HG02938 (cell line): ENCODE data around the gene ADAMTS18.

ENCODE experiments used
- ATAC-seq: cut with Tn5 transposase; IDR thresholded peaks from one replicate; pipeline ENCODE4 v1.9.1; 2021; ENCODE audit warnings: mild to moderate bottlenecking, moderate library complexity; ENCODE audit not compliant: unreplicated experiment

ADAMTS18 gene

DNA sequence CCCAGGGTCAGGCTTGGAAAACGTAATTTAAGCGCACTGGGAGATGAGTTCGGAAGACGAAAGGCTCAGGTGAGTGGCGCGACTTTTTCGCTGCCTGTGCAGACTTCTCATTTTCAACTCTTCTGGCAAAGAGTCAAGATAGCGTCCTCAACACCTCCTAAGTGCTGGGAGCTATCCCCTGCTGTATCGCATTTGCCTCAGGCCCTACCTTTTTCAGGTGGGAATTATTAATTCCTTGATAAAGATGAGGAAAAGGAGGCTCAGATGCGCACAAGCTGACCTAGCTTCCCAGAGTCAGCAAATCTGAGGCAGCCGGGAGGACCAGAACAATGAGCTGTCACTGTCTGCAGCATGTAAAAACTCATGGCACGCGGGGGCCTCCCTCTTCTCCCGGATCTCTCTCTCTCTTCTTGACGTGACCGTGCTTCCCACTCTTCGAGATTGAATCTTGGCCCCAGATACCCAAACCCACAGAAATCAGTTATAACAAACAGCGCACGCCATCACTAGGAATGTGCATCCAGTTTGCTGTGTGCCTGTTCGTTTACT lies 512 bp upstream of the ADAMTS18 start:
- no peak for ATAC-seq

DNA sequence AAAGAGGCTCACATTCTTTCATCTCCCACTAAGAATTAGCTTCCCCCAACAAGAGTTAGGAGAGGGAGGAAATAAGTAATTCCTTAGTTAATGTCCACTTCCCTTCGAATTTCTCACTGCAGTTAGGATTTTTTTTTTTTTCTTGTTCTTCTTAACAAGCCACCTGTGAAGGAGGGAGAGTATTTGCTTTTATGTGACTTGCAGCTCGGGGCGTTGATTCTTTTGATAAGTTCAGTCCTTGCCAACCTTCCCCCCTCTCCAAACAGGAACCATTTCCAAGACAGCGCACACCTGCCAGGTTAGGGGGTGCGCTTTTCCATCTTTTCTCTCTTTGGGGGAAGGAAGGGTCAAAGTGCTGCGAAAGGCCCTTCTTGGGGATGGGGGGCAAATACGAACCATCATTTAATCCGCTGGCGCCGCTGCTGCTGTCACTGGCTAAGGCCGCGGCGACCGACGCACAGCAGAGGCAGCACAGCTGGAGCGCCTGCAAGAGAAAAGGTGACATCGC lies 758 bp downstream of the ADAMTS18 start:
- ATAC-seq = no peak

DNA sequence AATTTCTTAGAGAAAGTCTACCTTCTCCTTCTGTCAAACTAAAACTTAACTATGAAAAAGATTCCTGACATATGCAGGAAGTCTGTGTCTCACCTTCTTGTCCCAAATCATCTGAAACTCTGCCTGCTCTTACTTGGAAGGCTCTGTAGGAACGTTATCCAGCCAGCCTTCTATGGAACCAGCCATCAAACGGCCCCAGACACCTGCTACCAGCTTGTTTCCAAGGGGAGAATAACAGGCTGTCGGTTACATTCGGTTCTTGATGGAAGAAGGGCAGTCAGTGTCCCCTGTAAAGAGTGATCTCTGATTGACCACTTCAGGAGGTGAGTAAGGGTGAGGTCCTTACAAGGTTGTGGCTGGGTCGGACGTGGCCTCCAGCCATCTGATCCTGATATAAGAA lies 1.7 kb downstream of the ADAMTS18 start:
- no peak for ATAC-seq

DNA sequence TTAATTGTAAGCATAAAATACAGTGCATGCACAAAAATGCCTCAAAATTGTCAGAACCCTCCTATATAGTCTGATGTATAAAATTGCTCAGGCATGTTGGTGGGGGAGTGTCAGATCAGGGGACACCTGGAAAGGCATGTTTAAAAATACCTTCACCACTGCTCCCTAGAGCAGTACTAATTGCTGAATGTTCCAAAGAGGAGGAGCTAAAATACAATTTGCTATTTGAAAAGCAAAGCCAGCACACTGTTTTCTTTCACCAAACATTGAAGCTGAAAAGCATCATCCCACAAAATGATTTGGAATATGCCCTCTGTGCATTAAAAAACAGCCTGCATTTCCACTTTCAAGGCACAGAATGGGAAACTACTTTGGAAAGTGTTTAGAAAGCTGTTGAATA lies 2.6 kb downstream of the ADAMTS18 start:
- ATAC-seq = no peak

DNA sequence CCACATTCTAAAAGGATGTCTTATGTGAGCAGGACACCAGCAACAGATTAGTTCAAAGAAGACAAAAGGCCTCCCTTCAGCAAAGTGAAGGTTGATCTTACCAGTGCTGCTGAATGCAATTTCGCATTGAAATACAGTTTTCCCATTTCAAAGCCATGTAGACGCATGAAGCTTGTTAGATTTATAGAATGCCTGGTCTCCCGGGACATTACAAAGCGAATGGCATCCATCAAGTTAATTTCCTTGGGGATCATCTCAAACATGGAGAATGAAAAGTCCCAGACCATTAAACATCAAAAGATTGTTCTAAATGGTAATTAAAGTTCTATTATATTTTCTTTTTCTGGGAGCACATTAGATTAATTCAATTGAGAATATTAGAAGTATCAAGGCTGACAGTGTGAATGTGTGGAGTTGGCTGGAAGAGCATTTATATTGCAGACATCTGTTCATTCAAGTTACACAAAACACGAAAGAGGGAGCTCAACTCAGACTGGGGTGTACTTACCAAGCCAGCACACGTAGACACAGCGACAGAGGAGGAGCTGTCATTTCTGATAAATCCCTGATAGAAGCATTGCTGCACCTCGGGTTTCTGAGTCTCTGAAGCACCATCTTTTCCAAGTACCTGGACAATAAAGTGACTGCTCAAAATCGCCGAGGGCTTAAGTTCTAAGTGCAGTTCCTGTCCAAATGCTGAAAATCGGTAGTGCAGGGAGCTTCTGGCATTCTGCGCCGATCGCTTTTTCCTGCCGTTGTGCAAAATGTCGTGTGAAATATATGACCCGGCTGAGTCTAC lies 3.8 kb downstream of the ADAMTS18 start:
- no peak for ATAC-seq

DNA sequence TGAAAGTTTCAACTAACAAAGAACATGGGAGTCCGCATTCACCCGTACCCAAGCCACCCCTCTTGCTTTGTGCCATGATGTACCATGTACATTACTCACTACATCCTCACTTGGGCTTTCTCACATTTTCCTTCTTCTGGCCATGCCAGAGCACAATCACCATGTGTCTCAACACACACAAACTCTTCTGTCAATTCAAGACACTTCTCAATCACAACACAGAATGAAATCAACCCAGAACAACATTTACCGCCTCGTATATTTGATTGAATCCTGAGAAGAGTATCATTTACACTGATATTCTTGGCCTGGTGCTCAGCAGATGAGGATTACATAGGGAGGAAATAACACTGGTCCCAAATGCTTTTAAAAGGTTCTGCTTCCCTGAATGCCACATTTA lies 4.5 kb downstream of the ADAMTS18 start:
- ATAC-seq = no peak

DNA sequence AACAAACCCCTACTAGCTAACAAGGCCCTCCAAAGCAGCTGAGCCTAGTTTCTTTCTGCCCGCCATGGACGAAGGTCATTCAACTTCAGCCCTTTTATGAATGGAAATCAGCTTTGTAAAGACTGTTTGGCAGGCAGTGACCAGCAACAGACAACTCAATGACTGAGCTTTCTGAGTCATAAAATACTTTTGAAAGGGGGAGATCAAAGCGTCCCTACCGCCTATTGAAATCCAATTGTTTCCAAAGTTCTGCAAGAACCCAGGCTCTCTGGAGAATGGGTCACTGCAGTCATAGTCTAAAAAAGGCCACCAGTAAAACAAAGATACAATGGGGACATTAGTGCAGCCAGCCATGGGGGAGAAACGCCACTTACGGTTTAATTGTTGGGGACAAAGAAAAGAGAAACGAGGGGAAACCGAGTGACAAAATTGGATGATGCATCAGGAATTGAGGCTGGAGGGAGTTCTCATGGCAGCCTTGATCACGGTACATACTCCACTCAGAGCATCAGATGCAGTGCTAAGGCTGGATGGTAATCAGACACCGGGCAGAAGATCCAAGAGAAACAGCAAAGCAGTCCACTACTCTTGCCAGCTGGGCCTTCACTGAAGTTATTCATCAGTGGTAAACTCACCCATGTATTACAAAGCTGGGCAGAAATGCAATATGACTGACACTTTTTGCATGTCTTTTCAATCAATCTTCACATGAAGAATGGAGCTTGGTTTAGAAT lies 9.8 kb downstream of the ADAMTS18 start:
- ATAC-seq = no peak

DNA sequence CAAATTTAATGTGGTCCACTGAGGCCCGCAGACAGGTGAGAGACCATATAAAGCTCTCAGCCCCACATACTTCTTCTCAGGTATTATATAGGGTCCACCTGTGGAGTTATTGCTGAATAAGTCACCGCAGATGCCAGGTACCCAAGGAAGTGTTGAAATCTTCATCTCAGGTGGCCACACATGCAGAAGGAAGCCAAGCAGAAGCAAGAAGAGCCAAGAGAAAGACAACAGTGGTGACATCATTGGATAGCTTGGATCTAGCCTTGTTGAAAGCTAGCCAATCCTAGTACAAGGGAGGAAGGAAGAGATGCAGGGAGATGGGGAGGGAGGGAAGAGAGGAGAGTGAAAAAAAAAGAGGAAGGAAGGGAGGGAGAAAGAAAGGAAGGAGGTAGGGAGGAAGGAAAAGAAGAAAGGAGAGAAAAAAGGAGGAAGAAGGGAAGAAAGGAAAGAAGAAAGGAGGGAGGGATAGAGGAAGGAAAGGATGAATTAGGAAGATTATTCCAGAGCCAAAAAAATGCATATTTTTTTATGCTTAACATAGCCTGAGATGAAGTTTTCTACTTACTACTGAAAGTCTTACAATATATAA lies 12.5 kb downstream of the ADAMTS18 start:
- no peak for ATAC-seq

DNA sequence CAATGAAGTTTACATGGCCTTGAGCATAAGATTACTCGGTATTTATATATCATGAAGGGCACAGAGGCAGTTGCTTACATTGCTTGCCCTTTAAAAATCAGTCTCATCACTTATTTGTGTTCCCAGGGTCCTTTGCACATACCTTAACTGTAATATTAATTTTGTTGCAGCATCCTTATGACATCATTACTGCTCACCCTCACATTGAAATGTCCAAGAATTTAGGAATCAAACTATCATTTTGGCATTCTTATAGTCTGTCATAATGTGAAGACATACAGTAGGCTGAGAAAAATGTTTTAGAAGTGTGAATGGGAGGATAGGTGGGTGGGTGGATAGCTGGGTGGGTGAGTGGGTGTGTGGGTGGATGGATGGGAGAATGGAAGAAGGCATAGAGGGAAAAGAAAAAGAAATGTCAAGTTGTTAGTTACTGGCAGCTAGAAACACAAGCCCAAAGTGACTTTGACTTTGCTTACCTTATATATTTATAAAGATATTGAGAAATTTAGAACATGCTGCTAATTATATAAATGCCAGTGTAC lies 17.8 kb downstream of the ADAMTS18 start:
- ATAC-seq = no peak

DNA sequence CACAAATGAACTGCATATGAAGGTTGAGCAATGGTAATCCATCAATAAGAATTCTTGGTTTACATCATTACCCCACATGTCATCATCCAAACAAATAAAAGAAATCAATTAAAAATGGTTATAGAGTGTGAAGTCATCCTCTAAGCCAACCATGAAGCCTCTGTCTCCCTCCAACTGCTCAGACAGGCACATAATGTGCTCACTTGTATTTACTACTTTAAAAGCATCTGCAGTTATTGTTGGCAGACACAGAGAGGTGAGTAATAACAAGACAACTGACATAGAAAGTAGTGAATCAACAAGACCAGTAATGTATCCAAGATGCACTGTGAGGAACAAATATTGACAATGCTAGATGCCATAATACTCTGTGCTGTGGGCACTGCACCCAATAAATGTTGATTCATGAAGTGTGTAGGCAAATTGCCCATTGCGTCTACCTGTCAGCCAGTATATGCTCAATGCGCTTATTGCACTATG lies 20.0 kb downstream of the ADAMTS18 start:
- ATAC-seq = no peak

DNA sequence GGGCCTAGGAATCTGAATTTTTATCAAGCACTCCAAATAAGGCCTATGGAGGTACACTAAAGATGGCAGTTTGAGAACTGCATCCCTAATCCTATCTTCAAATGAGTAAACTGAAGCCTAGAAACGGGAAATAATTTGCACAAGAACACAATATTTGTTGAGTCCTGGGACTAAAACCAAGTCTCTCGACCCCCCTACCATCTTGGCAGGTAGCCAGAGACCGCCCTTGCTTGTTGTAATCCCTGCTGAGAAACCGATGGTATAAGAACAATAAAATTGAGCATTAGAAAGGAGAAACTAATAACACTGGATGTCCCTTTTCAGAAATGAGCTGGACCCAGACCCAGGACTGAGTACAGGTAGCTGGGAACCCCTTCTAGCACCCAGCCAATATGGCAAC lies 24.4 kb downstream of the ADAMTS18 start:
- no peak for ATAC-seq

DNA sequence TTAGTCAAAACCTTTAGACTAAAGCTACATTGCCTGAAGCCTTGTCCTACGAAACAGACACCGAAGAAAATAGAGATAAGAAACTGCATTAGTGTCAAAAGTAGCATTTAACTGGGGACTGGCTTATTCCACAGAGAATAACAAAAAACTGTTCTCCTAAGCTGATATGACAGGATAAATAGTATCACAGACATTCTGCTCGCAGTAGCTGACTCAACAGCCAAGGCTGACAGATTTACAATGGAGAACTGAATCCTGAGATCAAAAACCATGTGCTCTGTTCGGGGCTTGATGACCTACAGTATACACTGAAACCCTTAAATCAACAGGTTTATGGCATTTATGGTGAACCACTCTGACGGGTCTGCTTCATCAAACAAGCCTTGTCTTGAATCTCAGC lies 25.5 kb downstream of the ADAMTS18 start:
- ATAC-seq = no peak

DNA sequence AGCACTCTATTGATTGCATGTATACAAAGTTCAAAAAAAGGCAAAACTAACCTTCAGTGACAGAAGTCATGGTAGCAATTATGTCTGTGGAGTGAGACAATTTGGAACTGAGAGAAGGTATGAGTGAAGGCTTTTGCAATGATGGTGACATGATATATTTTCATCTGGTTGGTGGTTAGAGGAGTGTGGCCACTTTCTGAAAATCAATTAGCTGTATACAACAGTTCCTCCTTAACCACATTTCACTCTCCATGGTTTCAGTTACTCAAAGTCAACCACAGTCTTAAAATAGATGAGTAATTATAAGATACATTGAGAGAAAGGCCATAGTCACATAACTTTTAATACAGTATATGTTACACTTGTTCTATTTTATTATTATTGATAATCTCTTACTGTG lies 26.2 kb downstream of the ADAMTS18 start:
- peak; percentile 77 for ATAC-seq

DNA sequence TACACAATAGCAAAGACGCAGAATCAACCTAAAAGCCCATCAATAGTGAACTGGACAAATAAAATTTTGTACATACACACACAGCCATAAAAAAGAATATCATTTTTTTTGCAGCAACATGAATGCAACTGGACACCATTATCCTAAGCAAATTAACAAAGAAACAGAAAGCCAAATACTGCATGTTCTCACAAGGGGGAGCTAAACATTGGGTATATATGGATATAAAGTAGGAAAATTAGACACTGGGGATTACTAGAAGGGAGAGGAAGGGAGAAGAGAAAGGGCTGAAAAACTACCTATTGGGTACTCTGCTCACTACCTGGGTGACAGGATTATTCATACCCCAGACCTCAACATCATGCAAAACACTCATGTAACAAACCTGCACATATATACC lies 28.2 kb downstream of the ADAMTS18 start:
- no peak for ATAC-seq

DNA sequence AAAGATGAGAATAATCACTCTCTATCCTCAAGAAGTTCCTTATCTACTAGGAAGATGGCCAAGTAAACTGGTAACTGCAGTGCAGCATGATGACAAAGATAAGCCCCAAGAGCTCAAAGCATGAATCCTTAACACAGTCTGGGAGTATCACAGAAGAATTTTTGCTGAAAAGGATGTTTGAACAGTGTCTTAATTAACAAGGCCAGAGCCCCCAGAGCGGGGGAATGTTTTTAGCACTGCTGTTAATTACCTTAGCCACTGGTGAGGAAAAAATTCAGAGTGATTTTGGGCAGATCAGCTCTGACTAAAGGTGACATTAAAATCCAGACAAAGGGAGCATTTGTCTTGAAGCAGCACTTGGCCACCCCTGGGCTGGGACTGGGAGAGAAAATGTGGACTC lies 30.1 kb downstream of the ADAMTS18 start:
- no peak for ATAC-seq

DNA sequence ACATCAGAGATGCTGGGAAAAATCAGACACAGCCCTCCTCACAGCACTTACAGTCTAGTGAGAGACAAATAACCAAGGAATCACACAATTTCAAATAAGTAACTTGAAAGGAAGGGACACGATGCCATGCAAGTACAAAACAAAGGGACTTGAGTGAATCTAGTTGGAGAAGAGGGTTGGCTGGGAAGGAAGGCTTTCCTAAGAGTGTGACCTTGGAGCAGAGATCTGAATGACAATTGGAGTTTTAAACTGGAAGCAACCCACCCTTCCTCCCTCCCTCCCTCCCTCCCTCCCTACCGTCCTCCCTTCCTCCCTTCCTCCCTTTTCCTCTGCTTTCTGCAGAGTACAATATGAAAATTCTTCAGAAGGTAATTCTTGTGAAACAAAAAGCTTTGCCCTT lies 31.1 kb downstream of the ADAMTS18 start:
- no peak for ATAC-seq

DNA sequence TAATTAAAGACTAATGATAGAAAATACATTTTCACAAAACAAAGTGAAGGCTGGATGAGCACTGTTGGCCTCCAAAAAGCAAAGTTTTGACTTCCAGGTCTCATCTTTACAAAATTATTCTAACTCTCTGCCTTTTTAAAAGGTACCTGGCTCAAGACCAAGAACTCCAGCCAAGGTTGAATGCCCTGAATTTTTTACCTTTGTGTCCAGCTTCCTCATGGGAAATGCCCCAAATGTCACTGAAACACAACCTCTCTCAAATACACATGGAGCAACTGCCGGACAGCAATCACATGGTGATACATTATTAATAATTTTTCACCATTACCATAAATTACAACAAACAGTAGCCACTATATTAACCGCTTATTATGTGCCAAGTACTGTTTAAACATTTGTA lies 32.2 kb downstream of the ADAMTS18 start:
- ATAC-seq = no peak

DNA sequence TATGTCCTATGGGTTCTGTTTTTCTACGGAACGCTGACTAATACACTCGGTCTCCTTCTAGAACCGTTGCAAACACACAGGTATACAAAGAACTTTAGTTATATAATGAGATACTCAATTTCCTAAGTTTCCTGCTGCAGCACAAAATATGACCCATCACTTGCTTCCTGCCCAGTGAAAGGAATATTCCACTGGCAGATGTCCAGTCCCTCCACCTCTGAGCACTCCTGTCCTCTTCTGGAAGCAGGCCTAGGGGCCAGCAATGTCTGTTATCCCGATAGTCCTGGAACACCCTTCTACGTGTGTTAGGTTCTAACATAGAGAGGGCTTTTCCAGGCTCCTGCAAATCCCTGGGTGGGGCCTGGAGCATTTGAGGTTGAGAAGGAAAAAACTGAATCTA lies 32.7 kb downstream of the ADAMTS18 start:
- ATAC-seq = no peak

DNA sequence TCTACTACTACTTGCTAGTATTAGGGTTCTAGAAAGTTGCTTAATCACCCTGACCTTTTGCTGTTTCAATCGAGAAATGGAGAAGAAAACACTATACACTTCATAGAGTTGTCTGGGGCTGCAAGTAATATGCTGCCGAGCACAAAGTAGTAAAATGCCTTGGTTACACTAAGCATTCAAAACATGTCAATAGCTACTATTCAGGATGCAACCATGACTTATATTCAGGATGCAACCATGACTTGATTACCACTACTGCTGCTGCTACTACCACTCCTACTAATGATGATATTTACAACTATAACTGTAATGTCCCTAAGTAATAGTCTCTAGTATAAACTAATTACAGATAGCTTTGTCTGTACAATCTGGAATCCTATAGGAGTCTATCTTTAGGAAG lies 35.3 kb downstream of the ADAMTS18 start:
- no peak for ATAC-seq

DNA sequence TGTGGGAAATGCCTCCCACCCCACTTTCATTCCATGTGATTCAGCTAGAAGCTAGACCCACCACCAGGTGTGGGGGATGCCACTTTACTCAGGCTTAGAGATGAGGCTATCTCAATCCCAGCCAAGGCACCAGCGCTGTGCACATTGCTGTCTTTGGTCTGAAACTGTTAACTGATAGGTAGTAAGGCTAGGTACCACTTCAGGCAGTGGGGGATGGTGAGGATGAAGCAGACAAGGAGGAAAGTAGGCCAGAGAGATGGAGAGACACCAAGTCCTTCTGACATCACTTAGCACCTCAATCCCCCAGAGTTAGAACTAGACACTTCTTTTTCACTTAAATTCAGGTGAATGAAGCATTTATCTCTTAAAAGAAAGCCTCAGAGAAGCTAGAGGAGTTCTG lies 35.8 kb downstream of the ADAMTS18 start:
- no peak for ATAC-seq

DNA sequence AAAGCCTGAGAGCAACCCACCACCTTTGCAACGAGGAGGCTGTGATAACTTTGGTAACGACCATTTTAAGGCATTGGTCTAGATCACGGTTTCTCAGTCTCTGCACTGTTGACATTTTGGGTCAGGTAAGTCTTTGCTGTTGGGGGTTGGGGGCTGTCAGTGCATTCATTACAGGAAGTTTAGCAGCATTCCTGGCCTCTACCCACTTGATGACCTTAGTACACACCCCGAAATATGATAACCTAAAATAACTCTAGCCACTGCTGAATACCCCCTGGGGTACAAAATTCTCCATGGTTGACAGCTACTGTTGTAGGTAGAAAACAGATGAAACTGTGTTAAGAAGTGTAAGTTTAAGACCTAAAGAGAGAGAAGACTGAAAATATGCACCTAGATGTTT lies 36.3 kb downstream of the ADAMTS18 start:
- no peak for ATAC-seq
